CD14-positive monocyte (primary cell): ENCODE measurements around the gene BUD23. TPM values are rescaled to one million over a fixed set of nuclear protein-coding genes. Genes with fewer than 3 reads are reported as not detected.

Source experiments
- DNase-seq, 3 donors: peaks; one replicate each; pipeline ENCODE4 v3.0.0-alpha.2; 2011 to 2022
- H2AFZ ChIP-seq: 2 replicates; pipeline ENCODE4 v1.6.0; 2012; ENCODE audit warnings: mild to moderate bottlenecking, low read depth, low read length, inconsistent platforms; ENCODE audit not compliant: insufficient read depth, poor library complexity, severe bottlenecking
- H3K27ac ChIP-seq, 2 donors: 1 replicate in 1 of 2; 2 replicates in 1 of 2; pipeline ENCODE4 v1.5.1; 2012 to 2013; ENCODE audit warnings: low read length in 2 of 2, control low read depth in 1 of 2, inconsistent platforms in 1 of 2, low read depth in 1 of 2, mild to moderate bottlenecking in 1 of 2
- H3K27me3 ChIP-seq, 2 donors: one replicate each; pipeline versions ENCODE4 v1.6.0 to v1.6.1; 2011 to 2013; ENCODE audit warnings: low read length in 2 of 2; ENCODE audit not compliant: control insufficient read depth in 2 of 2, insufficient read depth in 2 of 2
- H3K36me3 ChIP-seq, 2 donors: replicated peaks in 1 of 2; 1 replicate in 1 of 2; 2 replicates in 1 of 2; pipeline versions ENCODE4 v1.5.1 to v1.6.1; 2012 to 2013; ENCODE audit warnings: low read length in 2 of 2, control low read depth in 1 of 2, inconsistent platforms in 1 of 2, mild to moderate bottlenecking in 1 of 2; ENCODE audit not compliant: insufficient read depth in 2 of 2, control insufficient read depth in 1 of 2
- H3K4me1 ChIP-seq, 2 donors: 1 replicate in 1 of 2; 2 replicates in 1 of 2; pipeline versions ENCODE4 v1.5.1 to v1.6.1; 2012 to 2013; ENCODE audit warnings: low read length in 2 of 2, control low read depth in 1 of 2, inconsistent platforms in 1 of 2, mild to moderate bottlenecking in 1 of 2, moderate library complexity in 1 of 2; ENCODE audit not compliant: insufficient read depth in 2 of 2, control insufficient read depth in 1 of 2
- H3K4me2 ChIP-seq: replicated peaks from 2 replicates; pipeline ENCODE3; 2012; ENCODE audit warnings: low read length, moderate library complexity, mild to moderate bottlenecking; ENCODE audit not compliant: poor library complexity, severe bottlenecking; ENCODE audit errors: extremely low read depth
- H3K4me3 ChIP-seq, 3 experiments: fragments of 200-600 bp in 1 of 3; sonication (generic) in 1 of 3; replicated peaks in 1 of 3; 1 replicate in 2 of 3; 2 replicates in 1 of 3; pipeline ENCODE4 v1.5.1; 2011 to 2013; ENCODE audit warnings: low read length in 3 of 3, mild to moderate bottlenecking in 3 of 3, control low read depth in 2 of 3, low read depth in 2 of 3, inconsistent platforms in 1 of 3, moderate library complexity in 1 of 3
- H3K79me2 ChIP-seq: 2 replicates; pipeline ENCODE4 v1.6.0; 2012; ENCODE audit warnings: mild to moderate bottlenecking, control low read depth, inconsistent platforms, low read length, moderate library complexity; ENCODE audit not compliant: insufficient read depth
- H3K9ac ChIP-seq: 2 replicates; pipeline ENCODE4 v1.6.0; 2017; ENCODE audit warnings: low read length, mild to moderate bottlenecking; ENCODE audit not compliant: insufficient read depth, poor library complexity, severe bottlenecking
- H3K9me3 ChIP-seq, 2 donors: replicated peaks in 1 of 2; 1 replicate in 1 of 2; 2 replicates in 1 of 2; pipeline versions ENCODE4 v1.5.1 to v1.6.1; 2012 to 2013; ENCODE audit warnings: low read length in 2 of 2, control low read depth in 1 of 2; ENCODE audit not compliant: control insufficient read depth in 1 of 2, insufficient read depth in 1 of 2
- H4K20me1 ChIP-seq: 2 replicates; pipeline ENCODE4 v1.6.0; 2012; ENCODE audit warnings: mild to moderate bottlenecking, low read length, control low read depth, moderate library complexity; ENCODE audit not compliant: insufficient read depth
- H3K27ac Mint-ChIP-seq, 7 donors: one replicate each; pipeline ENCODE4 v1.8.0; 2020; ENCODE audit warnings: mild to moderate bottlenecking in 7 of 7, mixed read lengths in 7 of 7, moderate library complexity in 6 of 7, inconsistent platforms in 2 of 7
- H3K27me3 Mint-ChIP-seq, 3 donors: one replicate each; pipeline ENCODE4 v1.8.0; 2021 to 2022; ENCODE audit warnings: low read depth in 3 of 3, mild to moderate bottlenecking in 3 of 3, mixed read lengths in 3 of 3, moderate library complexity in 3 of 3, inconsistent platforms in 1 of 3
- H3K36me3 Mint-ChIP-seq, 2 donors: one replicate each; pipeline ENCODE4 v1.8.0; 2020; ENCODE audit warnings: mixed read lengths in 2 of 2, inconsistent platforms in 1 of 2, mild to moderate bottlenecking in 1 of 2
- H3K4me1 Mint-ChIP-seq: one replicate; pipeline ENCODE4 v1.8.0; 2020; ENCODE audit warnings: mild to moderate bottlenecking, mixed read lengths
- H3K4me3 Mint-ChIP-seq, 2 donors: one replicate each; pipeline ENCODE4 v1.8.0; 2020; ENCODE audit warnings: mild to moderate bottlenecking in 2 of 2, mixed read lengths in 2 of 2, moderate library complexity in 1 of 2
- H3K9me3 Mint-ChIP-seq, 7 donors: one replicate each; pipeline ENCODE4 v1.8.0; 2020 to 2022; ENCODE audit warnings: mixed read lengths in 7 of 7, mild to moderate bottlenecking in 6 of 7, moderate library complexity in 6 of 7, inconsistent platforms in 2 of 7
- CTCF ChIP-seq: fragments of 200-600 bp; IDR thresholded peaks from one replicate; pipeline ENCODE4 v1.8.0; 2022; ENCODE audit warnings: antibody characterized with exemption, mild to moderate bottlenecking
- WGBS: methylation state at CpG from one replicate; pipeline ENCODE4 v1.1.5; 2013; ENCODE audit warnings: missing lambda C conversion rate; ENCODE audit not compliant: insufficient coverage; 5-methylcytosine and 5-hydroxymethylcytosine counted together
- intact Hi-C, 2 donors: fragments of 100-400 bp; cut with micrococcal nuclease; formaldehyde crosslinking; loops; one replicate each; pipeline versions ENCODE4 v1.15.0 to v1.15.1; 2023
- polyA plus RNA-seq, 3 donors: library from polyadenylated mRNA; depleted of rRNA in 1 of 3; unstranded in 2 of 3; stranded (reverse) in 1 of 3; fragments of 300-500 nt in 2 of 3; fragments of >200 nt in 1 of 3; fragmentation: Illumina TruSeq in 2 of 3; gene quantifications; 1 replicate in 2 of 3; 2 replicates in 1 of 3; pipeline ENCODE4 v1.2.3, GENCODE V29; 2012 to 2021

The BUD23 gene
- polyA plus RNA-seq, 3 donors: 44.5 to 51.9 (median 51.1) TPM

DNA sequence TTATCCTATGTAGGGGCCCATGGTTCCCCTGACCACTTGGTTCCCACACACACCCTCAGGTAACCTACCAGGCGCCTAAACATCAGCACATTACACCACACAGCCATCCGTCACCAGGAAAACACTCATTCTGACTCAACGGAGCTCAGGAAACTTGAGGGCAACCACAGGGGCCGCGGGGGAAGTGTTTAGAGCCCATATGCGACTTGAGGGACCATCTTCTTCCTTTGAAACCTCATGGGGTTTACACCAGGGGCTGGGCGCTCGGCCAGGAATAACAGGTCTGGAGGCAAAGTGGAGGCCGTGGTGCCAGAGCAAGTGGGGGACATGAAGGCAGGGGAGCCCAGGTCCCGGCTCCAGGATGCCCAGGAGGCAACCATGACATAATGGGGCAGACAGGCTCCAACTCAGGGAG lies 34.6 kb downstream of the BUD23 start:
- no peak for TF ChIP-seq CTCF
- no peaks in the 10 kb centered on the region for H3K36me3 ChIP-seq
- Mint-ChIP-seq H3K4me3 (peak overlapping the region; percentile 80 to 82), H3K27ac (peak overlapping the region in 6 of 7 donors; percentile 69 to 91 (median 82)), H3K36me3 (peaks cover 6 to 18% of the 10 kb centered on the region in 2 donors), H3K9me3 (peaks cover 0 to 24% (median 14%) of the 10 kb centered on the region in 7 donors), H3K27me3 (peaks cover 86 to 96% (median 91%) of the 10 kb centered on the region in 3 donors), H3K4me1 (peaks cover 39% of the 10 kb centered on the region)
- H3K9me3 ChIP-seq: peaks cover 0 to 9% of the 10 kb centered on the region in 2 donors
- no peak overlapping the region for H3K27ac ChIP-seq
- no peak overlapping the region for H2AFZ ChIP-seq
- H4K20me1 ChIP-seq: no peaks in the 10 kb centered on the region
- H3K4me3 ChIP-seq: peak overlapping the region in 1 of 3 experiments; percentile 78
- intact Hi-C loops: loop anchor here in 1 of 2 donors (2.0 kb wide), 1 partner anchor 131 kb away; no protein-coding TSS in a partner anchor
- H3K4me2 ChIP-seq: peak overlapping the region; percentile 93
- H3K79me2 ChIP-seq: no peaks in the 10 kb centered on the region
- 0% methylated on average over 8 of the region's 10 CpGs for WGBS
- H3K9ac ChIP-seq: peak overlapping the region; percentile 62
- H3K27me3 ChIP-seq: peaks cover 37 to 92% of the 10 kb centered on the region in 2 donors
- DNase-seq: peak; percentile 79 to 92 (median 89)
- H3K4me1 ChIP-seq: peaks cover 35 to 47% of the 10 kb centered on the region in 2 donors

DNA sequence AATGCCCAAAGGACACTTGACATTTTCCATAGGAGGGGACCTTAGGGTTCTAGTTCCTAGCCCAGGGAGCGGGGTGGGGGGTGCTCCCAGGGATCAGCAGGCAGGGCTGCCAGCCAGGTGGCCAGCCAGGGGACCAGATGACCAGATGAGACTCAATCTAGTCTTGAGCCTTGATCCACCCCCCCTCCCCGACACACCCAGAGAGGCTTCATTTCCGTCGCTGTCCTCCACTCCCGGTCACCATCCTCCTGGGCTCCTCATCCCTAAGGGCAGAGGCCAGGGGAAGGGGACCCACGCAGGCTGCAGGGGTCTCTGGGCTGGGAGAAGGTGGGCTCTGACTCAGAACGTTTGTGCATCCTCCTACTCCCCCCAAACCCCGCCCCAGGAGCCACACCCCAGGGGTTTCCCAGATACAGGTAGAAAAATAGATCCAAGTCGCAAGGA lies 35.1 kb downstream of the BUD23 start:
- Histone ChIP-seq H3K4me3 (peak overlapping the region in 1 of 3 experiments; percentile 78), H4K20me1 (no peaks in the 10 kb centered on the region), H2AFZ (peak overlapping the region; percentile 85), H3K27ac (no peak overlapping the region), H3K4me1 (peaks cover 35 to 47% of the 10 kb centered on the region in 2 donors), H3K9ac (peak overlapping the region; percentile 62), H3K27me3 (peaks cover 37 to 90% of the 10 kb centered on the region in 2 donors), H3K79me2 (no peaks in the 10 kb centered on the region), H3K36me3 (no peaks in the 10 kb centered on the region), H3K4me2 (peak overlapping the region; percentile 93), H3K9me3 (peaks cover 0 to 9% of the 10 kb centered on the region in 2 donors)
- Mint-ChIP-seq H3K4me3 (peak overlapping the region; percentile 80 to 82), H3K36me3 (peaks cover 6 to 18% of the 10 kb centered on the region in 2 donors), H3K4me1 (peaks cover 39% of the 10 kb centered on the region), H3K27ac (peak overlapping the region in 5 of 7 donors; percentile 61 to 91 (median 84)), H3K9me3 (peaks cover 0 to 23% (median 14%) of the 10 kb centered on the region in 7 donors), H3K27me3 (peaks cover 83 to 96% (median 89%) of the 10 kb centered on the region in 3 donors)
- intact Hi-C loops: loop anchor here in 1 of 2 donors (2.0 kb wide), 1 partner anchor 132 kb away; no protein-coding TSS in a partner anchor
- no peak for TF ChIP-seq CTCF
- 20% methylated on average over 1 of the region's 9 CpGs for WGBS
- DNase-seq: no peak
